IMR-90 (cell line): Measurements from ENCODE around the gene ATP6V1G1. TPM values are rescaled to one million over a fixed set of nuclear protein-coding genes. Genes with fewer than 3 reads are reported as not detected.

Source experiments
- ATAC-seq: fragments of 200-7000 bp; cut with Tn5 transposase; 2 replicates; pipeline ENCODE4 v1.9.1; 2020; ENCODE audit warnings: low read depth, mild to moderate bottlenecking, moderate library complexity
- BruUV-seq: library from RNA; stranded (reverse); fragments of 400-500 nt; replicated peaks from 2 replicates; lab custom pipeline; 2021; lab: Mats Ljungman, UMichigan
- CTCF ChIA-PET: fragments of 300-600 bp; formaldehyde crosslinking; extraction: SDS; loops from one replicate; lab custom pipeline; 2021; ENCODE audit warnings: antibody characterized with exemption; lab: Yijun Ruan, JAX
- POLR2A ChIA-PET: fragments of 300-600 bp; sonication (Branson Sonifier 250); formaldehyde crosslinking; loops from one replicate; lab custom pipeline; 2022; ENCODE audit warnings: antibody characterized with exemption; ENCODE audit not compliant: unreplicated experiment; lab: Charles Lee
- DNase-seq: peaks from one replicate; pipeline ENCODE4 v3.0.0; 2013
- H2AFZ ChIP-seq: replicated peaks from 2 replicates; pipeline ENCODE3; 2013; ENCODE audit warnings: low read length, mild to moderate bottlenecking; ENCODE audit not compliant: poor library complexity
- H2AK5ac ChIP-seq: 2 replicates; pipeline ENCODE4 v1.6.1; 2013; ENCODE audit warnings: low read depth, low read length, inconsistent platforms
- H2AK9ac ChIP-seq: replicated peaks from 2 replicates; pipeline ENCODE3; 2013; ENCODE audit warnings: mild to moderate bottlenecking, low read depth, low read length, moderate library complexity; ENCODE audit not compliant: poor library complexity
- H2BK120ac ChIP-seq: 2 replicates; pipeline ENCODE4 v1.6.1; 2013; ENCODE audit warnings: low read depth, low read length, inconsistent platforms
- H2BK15ac ChIP-seq: 3 replicates; pipeline ENCODE4 v1.6.1; 2013; ENCODE audit warnings: low read depth, low read length, inconsistent platforms
- H2BK20ac ChIP-seq: 2 replicates; pipeline ENCODE4 v1.6.1; 2013; ENCODE audit warnings: low read depth, mild to moderate bottlenecking, inconsistent platforms, low read length, moderate library complexity
- H2BK5ac ChIP-seq: 2 replicates; pipeline ENCODE4 v1.6.1; 2013; ENCODE audit warnings: mild to moderate bottlenecking, low read depth, low read length, inconsistent platforms; ENCODE audit not compliant: poor library complexity, severe bottlenecking
- H3K14ac ChIP-seq: replicated peaks from 2 replicates; pipeline ENCODE4 v1.6.1; 2013; ENCODE audit warnings: low read depth, low read length, inconsistent platforms
- H3K18ac ChIP-seq: 2 replicates; pipeline ENCODE4 v1.6.1; 2013; ENCODE audit warnings: low read depth, low read length, control low read depth
- H3K23ac ChIP-seq: 2 replicates; pipeline ENCODE4 v1.6.1; 2013; ENCODE audit warnings: low read depth, low read length, inconsistent platforms
- H3K27ac ChIP-seq: 2 replicates; pipeline ENCODE4 v1.5.1; 2013; ENCODE audit warnings: mild to moderate bottlenecking, control low read depth, low read length; ENCODE audit not compliant: insufficient read depth
- H3K27me3 ChIP-seq: 2 replicates; pipeline ENCODE4 v1.6.1; 2013; ENCODE audit warnings: low read length; ENCODE audit not compliant: control insufficient read depth, insufficient read depth
- H3K36me3 ChIP-seq: 2 replicates; pipeline ENCODE4 v1.6.1; 2013; ENCODE audit warnings: low read length, mixed read lengths; ENCODE audit not compliant: control insufficient read depth, insufficient read depth
- H3K4ac ChIP-seq: 2 replicates; pipeline ENCODE4 v1.6.1; 2013; ENCODE audit warnings: low read depth, low read length, inconsistent platforms
- H3K4me1 ChIP-seq: 2 replicates; pipeline ENCODE4 v1.6.1; 2013; ENCODE audit warnings: low read length, mixed read lengths; ENCODE audit not compliant: control insufficient read depth, insufficient read depth
- H3K4me2 ChIP-seq: 2 replicates; pipeline ENCODE4 v1.6.1; 2013; ENCODE audit warnings: low read depth, mild to moderate bottlenecking, control low read depth, low read length, moderate library complexity
- H3K4me3 ChIP-seq: 2 replicates; pipeline ENCODE4 v1.5.1; 2013; ENCODE audit warnings: low read depth, mild to moderate bottlenecking, control low read depth, low read length, moderate library complexity; ENCODE audit not compliant: insufficient read depth
- H3K56ac ChIP-seq: 2 replicates; pipeline ENCODE4 v1.6.1; 2013; ENCODE audit warnings: low read length, inconsistent platforms; ENCODE audit not compliant: insufficient read depth; ENCODE audit errors: extremely low read depth
- H3K79me1 ChIP-seq, 2 experiments: 2 replicates each; pipeline ENCODE4 v1.6.1; 2013; ENCODE audit warnings: low read length in 2 of 2, inconsistent platforms in 1 of 2, low read depth in 1 of 2
- H3K9ac ChIP-seq: 2 replicates; pipeline ENCODE4 v1.6.1; 2013; ENCODE audit warnings: low read depth, low read length, control low read depth
- H3K9me1 ChIP-seq: 2 replicates; pipeline ENCODE4 v1.6.1; 2013; ENCODE audit warnings: low read length, inconsistent platforms; ENCODE audit not compliant: insufficient read depth
- H3K9me3 ChIP-seq: 2 replicates; pipeline ENCODE4 v1.6.1; 2013; ENCODE audit warnings: low read length; ENCODE audit not compliant: control insufficient read depth, insufficient read depth
- H4K20me1 ChIP-seq: 2 replicates; pipeline ENCODE4 v1.6.1; 2013; ENCODE audit warnings: low read length, inconsistent platforms; ENCODE audit not compliant: insufficient read depth
- H4K5ac ChIP-seq: 2 replicates; pipeline ENCODE4 v1.6.1; 2013; ENCODE audit warnings: mild to moderate bottlenecking, low read depth, low read length, control low read depth
- H4K8ac ChIP-seq, 2 experiments: 2 replicates each; pipeline ENCODE4 v1.6.1; 2013; ENCODE audit warnings: low read depth in 2 of 2, low read length in 2 of 2, control low read depth in 1 of 2, inconsistent platforms in 1 of 2
- H4K91ac ChIP-seq: 2 replicates; pipeline ENCODE4 v1.6.1; 2013; ENCODE audit warnings: low read depth, low read length, inconsistent platforms; ENCODE audit not compliant: insufficient read depth
- BHLHE40 ChIP-seq: fragments of 150-350 bp; IDR thresholded peaks from 2 replicates; pipeline ENCODE4 v1.6.1; 2016; ENCODE audit warnings: mild to moderate bottlenecking, low read depth, low read length
- CEBPB ChIP-seq: IDR thresholded peaks from 2 replicates; pipeline ENCODE4 v1.6.1; 2012; ENCODE audit warnings: low read depth, low read length, improper control_type of control experiment
- CHD1 ChIP-seq: IDR thresholded peaks from 2 replicates; pipeline ENCODE4 v1.6.1; 2012; ENCODE audit warnings: low read depth, low read length, improper control_type of control experiment
- FOS ChIP-seq: fragments of 150-350 bp; IDR thresholded peaks from 2 replicates; pipeline ENCODE4 v1.6.1; 2016; ENCODE audit warnings: low read depth, low read length
- MAFK ChIP-seq: IDR thresholded peaks from 2 replicates; pipeline ENCODE4 v1.6.1; 2012; ENCODE audit warnings: low read depth, low read length, improper control_type of control experiment
- MAZ ChIP-seq: IDR thresholded peaks from 2 replicates; pipeline ENCODE4 v1.6.1; 2012; ENCODE audit warnings: low read depth, mild to moderate bottlenecking, low read length, improper control_type of control experiment, moderate library complexity, borderline replicate concordance
- MXI1 ChIP-seq: IDR thresholded peaks from 2 replicates; pipeline ENCODE4 v1.6.1; 2012; ENCODE audit warnings: low read depth, mild to moderate bottlenecking, low read length, moderate library complexity, borderline replicate concordance
- NFE2L2 ChIP-seq: fragments of 150-350 bp; IDR thresholded peaks from 2 replicates; pipeline ENCODE4 v1.6.1; 2016; ENCODE audit warnings: low read depth, mild to moderate bottlenecking, low read length
- POLR2A ChIP-seq: IDR thresholded peaks from 2 replicates; pipeline ENCODE4 v1.6.1; 2012; ENCODE audit warnings: mild to moderate bottlenecking, low read depth, low read length
- RAD21 ChIP-seq: IDR thresholded peaks from 2 replicates; pipeline ENCODE4 v1.6.1; 2012; ENCODE audit warnings: low read length, improper control_type of control experiment
- RCOR1 ChIP-seq: IDR thresholded peaks from 2 replicates; pipeline ENCODE4 v1.6.1; 2012; ENCODE audit warnings: mild to moderate bottlenecking, low read length, improper control_type of control experiment; ENCODE audit not compliant: insufficient replicate concordance
- RFX5 ChIP-seq: IDR thresholded peaks from 2 replicates; pipeline ENCODE4 v1.8.0; 2012; ENCODE audit warnings: low read depth, mild to moderate bottlenecking, low read length, moderate library complexity
- SMC3 ChIP-seq: fragments of 150-350 bp; IDR thresholded peaks from 2 replicates; pipeline ENCODE4 v1.6.1; 2016; ENCODE audit warnings: low read depth, mild to moderate bottlenecking, antibody characterized with exemption, low read length, moderate library complexity
- WGBS, 2 experiments: methylation state at CpG; one replicate each; pipeline versions ENCODE4 v1.1.5 to v1.1.7; 2013; ENCODE audit warnings: missing lambda C conversion rate in 2 of 2; ENCODE audit not compliant: insufficient read length in 1 of 2; ENCODE audit errors: extremely low coverage in 2 of 2; 5-methylcytosine and 5-hydroxymethylcytosine counted together
- dilution Hi-C: fragments of 300-500 bp; cut with HindIII; formaldehyde crosslinking; loops from one replicate; pipeline ENCODE4 v1.14.3; 2018; ENCODE audit warnings: low sequenced_read_pairs; ENCODE audit not compliant: unreplicated experiment
- in situ Hi-C: fragments of 300-500 bp; cut with MboI; formaldehyde crosslinking; loops from 3 replicates; pipeline ENCODE4 v1.14.3; 2019; ENCODE audit warnings: low sequenced_read_pairs, inconsistent platforms, mixed read lengths
- intact Hi-C: fragments of 100-400 bp; cut with micrococcal nuclease; formaldehyde crosslinking; loops from 2 replicates; pipeline ENCODE4 v1.10.0; 2022
- polyA plus RNA-seq, 3 experiments: library from polyadenylated mRNA; depleted of rRNA; stranded (reverse); fragments of >200 nt; gene quantifications; 2 replicates each; pipeline ENCODE4 v1.2.3, GENCODE V29; 2012; ENCODE audit warnings: low replicate concordance in 1 of 3
- total RNA-seq: library from RNA; depleted of rRNA; stranded (reverse); fragments of >200 nt; gene quantifications from 2 replicates; pipeline ENCODE4 v1.2.3, GENCODE V29; 2012
- TF ChIP-seq, protein P1 (sequence below): fragments of 150-350 bp; IDR thresholded peaks from 2 replicates; pipeline ENCODE4 v1.6.1; 2016; ENCODE audit warnings: low read depth, mild to moderate bottlenecking, low read length, moderate library complexity, borderline replicate concordance
- TF ChIP-seq, protein P2 (sequence below): conservative IDR thresholded peaks from 2 replicates; pipeline ENCODE4 v1.5.1; 2012; ENCODE audit warnings: mild to moderate bottlenecking, low read depth, low read length, improper control_type of control experiment
- TF ChIP-seq, protein P3 (sequence below): fragments of 150-350 bp; IDR thresholded peaks from 2 replicates; pipeline ENCODE4 v1.6.1; 2017; ENCODE audit warnings: mild to moderate bottlenecking, antibody characterized with exemption, low read length, low read depth

ATP6V1G1 gene
- total and polyA plus RNA-seq, 2 of the 4 experiments (the other 2 are of a cell fraction): 52.0 to 70.9 TPM

DNA sequence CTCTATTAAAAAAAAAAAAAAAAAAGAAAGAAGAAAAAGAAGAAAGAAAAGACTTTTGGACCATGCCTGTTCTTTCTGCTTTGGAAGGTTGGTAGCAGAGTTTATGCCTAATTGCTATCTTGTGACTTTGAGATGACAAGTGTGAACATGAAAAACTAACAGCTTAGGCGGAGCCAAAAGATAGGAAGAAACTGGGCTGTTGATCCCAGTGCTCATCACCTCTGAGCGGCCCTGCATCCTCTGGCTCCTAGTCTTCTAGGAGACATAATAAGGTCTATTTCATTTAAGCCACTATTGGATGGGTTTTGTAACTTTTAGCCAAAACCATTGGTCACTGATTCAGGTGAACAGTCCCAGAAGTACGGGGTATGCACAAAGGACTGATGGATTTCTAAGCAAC, 34.4 kb upstream of the ATP6V1G1 start:
- in situ Hi-C loops: no loop called here
- dilution Hi-C loops: no loop called here
- Histone ChIP-seq H2AK5ac (no peak overlapping the region), H4K91ac (peak overlapping the region; percentile 66), H4K5ac (no peak overlapping the region), H2BK120ac (peak overlapping the region; percentile 82), H2BK5ac (no peak overlapping the region), H3K18ac (no peak overlapping the region), H3K27me3 (no peaks in the 10 kb centered on the region), H3K9me1 (peaks cover 10% of the 10 kb centered on the region), H3K79me1 (no peaks in the 10 kb centered on the region), H3K4ac (peak overlapping the region; percentile 83; the same call in 1 of the 2 replicates), H2BK20ac (peak overlapping the region; percentile 57; the same call in 1 of the 2 replicates), H2AK9ac (no peak overlapping the region), H3K4me1 (peaks cover 4% of the 10 kb centered on the region), H4K20me1 (no peaks in the 10 kb centered on the region), H3K56ac (no peak overlapping the region), H3K4me2 (no peak overlapping the region), H3K27ac (no peak overlapping the region), H3K14ac (0 out of 2 replicates have a peak overlapping the region, but pooled peaks have one; percentile 39), H3K36me3 (no peaks in the 10 kb centered on the region), H3K9me3 (0 out of 2 replicates have a peak, but pooled peaks cover under 1% of the 10 kb centered on the region), H3K4me3 (no peak overlapping the region), H2BK15ac (0 out of 3 replicates have a peak overlapping the region, but pooled peaks have one; percentile 30), H4K8ac (no peak overlapping the region), H3K23ac (no peak overlapping the region), H3K9ac (no peak overlapping the region), H2AFZ (no peak overlapping the region)
- TF ChIP-seq FOS (no peak), RAD21 (no peak), MAZ (no peak), RCOR1 (no peak), BHLHE40 (no peak), POLR2A (no peak), SMC3 (no peak), RFX5 (no peak), CEBPB (no peak), MXI1 (no peak), CHD1 (no peak), NFE2L2 (no peak), MAFK (no peak)
- TF ChIP-seq, protein P1, sequence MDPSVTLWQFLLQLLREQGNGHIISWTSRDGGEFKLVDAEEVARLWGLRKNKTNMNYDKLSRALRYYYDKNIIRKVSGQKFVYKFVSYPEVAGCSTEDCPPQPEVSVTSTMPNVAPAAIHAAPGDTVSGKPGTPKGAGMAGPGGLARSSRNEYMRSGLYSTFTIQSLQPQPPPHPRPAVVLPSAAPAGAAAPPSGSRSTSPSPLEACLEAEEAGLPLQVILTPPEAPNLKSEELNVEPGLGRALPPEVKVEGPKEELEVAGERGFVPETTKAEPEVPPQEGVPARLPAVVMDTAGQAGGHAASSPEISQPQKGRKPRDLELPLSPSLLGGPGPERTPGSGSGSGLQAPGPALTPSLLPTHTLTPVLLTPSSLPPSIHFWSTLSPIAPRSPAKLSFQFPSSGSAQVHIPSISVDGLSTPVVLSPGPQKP: no peak
- TF ChIP-seq, protein P2, sequence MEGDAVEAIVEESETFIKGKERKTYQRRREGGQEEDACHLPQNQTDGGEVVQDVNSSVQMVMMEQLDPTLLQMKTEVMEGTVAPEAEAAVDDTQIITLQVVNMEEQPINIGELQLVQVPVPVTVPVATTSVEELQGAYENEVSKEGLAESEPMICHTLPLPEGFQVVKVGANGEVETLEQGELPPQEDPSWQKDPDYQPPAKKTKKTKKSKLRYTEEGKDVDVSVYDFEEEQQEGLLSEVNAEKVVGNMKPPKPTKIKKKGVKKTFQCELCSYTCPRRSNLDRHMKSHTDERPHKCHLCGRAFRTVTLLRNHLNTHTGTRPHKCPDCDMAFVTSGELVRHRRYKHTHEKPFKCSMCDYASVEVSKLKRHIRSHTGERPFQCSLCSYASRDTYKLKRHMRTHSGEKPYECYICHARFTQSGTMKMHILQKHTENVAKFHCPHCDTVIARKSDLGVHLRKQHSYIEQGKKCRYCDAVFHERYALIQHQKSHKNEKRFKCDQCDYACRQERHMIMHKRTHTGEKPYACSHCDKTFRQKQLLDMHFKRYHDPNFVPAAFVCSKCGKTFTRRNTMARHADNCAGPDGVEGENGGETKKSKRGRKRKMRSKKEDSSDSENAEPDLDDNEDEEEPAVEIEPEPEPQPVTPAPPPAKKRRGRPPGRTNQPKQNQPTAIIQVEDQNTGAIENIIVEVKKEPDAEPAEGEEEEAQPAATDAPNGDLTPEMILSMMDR: no peak
- TF ChIP-seq, protein P3, sequence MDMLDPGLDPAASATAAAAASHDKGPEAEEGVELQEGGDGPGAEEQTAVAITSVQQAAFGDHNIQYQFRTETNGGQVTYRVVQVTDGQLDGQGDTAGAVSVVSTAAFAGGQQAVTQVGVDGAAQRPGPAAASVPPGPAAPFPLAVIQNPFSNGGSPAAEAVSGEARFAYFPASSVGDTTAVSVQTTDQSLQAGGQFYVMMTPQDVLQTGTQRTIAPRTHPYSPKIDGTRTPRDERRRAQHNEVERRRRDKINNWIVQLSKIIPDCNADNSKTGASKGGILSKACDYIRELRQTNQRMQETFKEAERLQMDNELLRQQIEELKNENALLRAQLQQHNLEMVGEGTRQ: no peak
- no TSS peak for BruUV-seq
- DNase-seq (no peak), ATAC-seq (no peak)
- POLR2A ChIA-PET: no interaction called here
- no CpG with 5 or more reads among the region's 3 CpGs for WGBS, 2 experiments
- CTCF ChIA-PET: no interaction called here
- intact Hi-C loops: no loop called here
